LHCN-M2 (cell line): ENCODE data around the gene BIK. TPM values are rescaled to one million over a fixed set of nuclear protein-coding genes. Genes with fewer than 3 reads are reported as not detected.

ENCODE experiments used
- total RNA-seq: library from RNA; depleted of rRNA; stranded (reverse); fragments of >200 nt; gene quantifications from 2 replicates; pipeline ENCODE4 v1.2.3, GENCODE V29; 2014; rRNA removed

Gene BIK
- total RNA-seq, 1 experiment from 2014 or later, result not detected

Other genes starting within 250 kb of the BIK start
- 66.3 and 66.8 TPM in 2 replicates for gene PACSIN2, start 95.6 kb upstream of the BIK start, total RNA-seq
- 13.1 and 13.5 TPM in 2 replicates for gene TTLL1, start 21.4 kb upstream of the BIK start, total RNA-seq
- gene MCAT, start 32.6 kb downstream of the BIK start, total RNA-seq, result 21.1 and 21.7 TPM in 2 replicates
- 604 and 688 TPM in 2 replicates for gene TSPO, start 40.8 kb downstream of the BIK start, total RNA-seq
- gene TTLL12, start 76.4 kb downstream of the BIK start, total RNA-seq, result 52.8 and 58.9 TPM in 2 replicates
- not detected in 2 replicates for gene SCUBE1, start 232.6 kb downstream of the BIK start, total RNA-seq